Peyer's patch (tissue), 4 donors: Measurements from ENCODE around the gene MRPL12.

Source experiments
- POLR2A ChIP-seq, 2 donors: fragments of 450-650 bp; IDR thresholded peaks; one replicate each; pipeline ENCODE4 v1.5.1; 2017; ENCODE audit warnings: antibody characterized with exemption in 2 of 2, mild to moderate bottlenecking in 2 of 2, moderate library complexity in 2 of 2
- TF ChIP-seq, protein P1 (sequence below), 6 experiments: fragments of 450-650 bp in 4 of 6; fragments of 200-600 bp in 2 of 6; sonication (generic) in 1 of 6; IDR thresholded peaks; one replicate each; pipeline ENCODE4 v1.5.1; 2017 to 2019; ENCODE audit warnings: antibody characterized with exemption in 6 of 6, mild to moderate bottlenecking in 3 of 6, moderate library complexity in 1 of 6

DNA sequence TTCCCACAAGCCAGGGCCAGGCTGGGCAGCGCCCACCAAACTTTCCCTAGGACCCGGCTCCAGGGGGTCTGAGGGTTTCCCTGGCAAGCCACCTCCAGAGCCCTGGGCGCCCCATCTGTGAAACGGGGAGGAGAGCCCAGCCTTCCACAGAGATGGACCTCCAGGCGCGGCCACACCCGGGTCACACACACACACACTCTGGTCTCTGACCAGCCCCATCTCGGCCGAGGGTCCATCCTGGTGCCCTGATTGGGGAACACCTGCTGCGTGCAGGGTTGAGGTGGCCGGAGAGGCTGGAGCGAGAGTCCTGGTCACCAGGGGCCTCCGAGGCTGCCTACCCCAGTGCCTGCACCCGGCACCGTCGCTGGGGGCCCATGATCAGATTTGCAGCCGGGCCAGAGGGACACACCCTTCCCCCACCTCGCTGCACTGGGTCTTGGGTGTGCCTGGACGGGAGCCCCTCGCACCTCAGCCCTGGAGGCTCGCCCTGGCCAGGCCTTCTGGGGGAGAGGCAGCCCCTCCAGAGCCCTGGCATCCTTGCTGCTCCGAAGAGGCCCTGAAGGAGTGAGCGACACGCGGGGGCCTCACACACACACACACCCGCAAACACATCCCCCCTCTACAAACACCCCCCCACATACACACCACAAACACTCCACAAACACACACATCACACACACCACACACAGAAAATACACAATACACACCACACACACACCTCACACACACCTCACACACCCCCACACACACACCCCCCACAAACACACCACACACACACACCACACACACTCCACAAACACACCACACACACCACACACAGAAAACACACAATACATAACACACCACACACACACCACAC, 38.7 kb downstream of the MRPL12 start:
- no peak for TF ChIP-seq POLR2A (IDR thresholded peaks at IDR 0.05)
- TF ChIP-seq, protein P1, sequence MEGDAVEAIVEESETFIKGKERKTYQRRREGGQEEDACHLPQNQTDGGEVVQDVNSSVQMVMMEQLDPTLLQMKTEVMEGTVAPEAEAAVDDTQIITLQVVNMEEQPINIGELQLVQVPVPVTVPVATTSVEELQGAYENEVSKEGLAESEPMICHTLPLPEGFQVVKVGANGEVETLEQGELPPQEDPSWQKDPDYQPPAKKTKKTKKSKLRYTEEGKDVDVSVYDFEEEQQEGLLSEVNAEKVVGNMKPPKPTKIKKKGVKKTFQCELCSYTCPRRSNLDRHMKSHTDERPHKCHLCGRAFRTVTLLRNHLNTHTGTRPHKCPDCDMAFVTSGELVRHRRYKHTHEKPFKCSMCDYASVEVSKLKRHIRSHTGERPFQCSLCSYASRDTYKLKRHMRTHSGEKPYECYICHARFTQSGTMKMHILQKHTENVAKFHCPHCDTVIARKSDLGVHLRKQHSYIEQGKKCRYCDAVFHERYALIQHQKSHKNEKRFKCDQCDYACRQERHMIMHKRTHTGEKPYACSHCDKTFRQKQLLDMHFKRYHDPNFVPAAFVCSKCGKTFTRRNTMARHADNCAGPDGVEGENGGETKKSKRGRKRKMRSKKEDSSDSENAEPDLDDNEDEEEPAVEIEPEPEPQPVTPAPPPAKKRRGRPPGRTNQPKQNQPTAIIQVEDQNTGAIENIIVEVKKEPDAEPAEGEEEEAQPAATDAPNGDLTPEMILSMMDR (IDR thresholded peaks at IDR 0.05) = no peak
